Body of pancreas (tissue), 4 donors: Measurements from ENCODE around the gene TCF12. TPM values are rescaled to one million over a fixed set of nuclear protein-coding genes. Genes with fewer than 3 reads are reported as not detected.

ENCODE experiments used
- ATAC-seq: fragments of 150-250 bp; one replicate; pipeline ENCODE4 v1.9.1; 2016
- DNase-seq, 4 donors: peaks; one replicate each; pipeline ENCODE4 v3.0.0-alpha.2; 2019
- H3K27ac ChIP-seq, 4 donors: fragments of 200-600 bp; sonication (generic); 1 replicate in 3 of 4; 2 replicates in 1 of 4; pipeline versions ENCODE4 v1.5.1 to v1.6.1; 2016 to 2019; ENCODE audit warnings: mild to moderate bottlenecking in 1 of 4, mixed read lengths in 1 of 4, moderate library complexity in 1 of 4
- H3K27me3 ChIP-seq, 2 donors: fragments of 200-600 bp; sonication (generic); one replicate each; pipeline ENCODE4 v1.6.0; 2016; ENCODE audit warnings: mild to moderate bottlenecking in 1 of 2
- H3K36me3 ChIP-seq, 2 donors: fragments of 200-600 bp; sonication (generic); replicated peaks in 1 of 2; 2 replicates each; pipeline ENCODE4 v1.5.1; 2016; ENCODE audit warnings: low read depth in 2 of 2; ENCODE audit not compliant: insufficient read depth in 1 of 2
- H3K4me1 ChIP-seq: fragments of 200-600 bp; sonication (generic); one replicate; pipeline ENCODE4 v1.6.0; 2016
- H3K4me3 ChIP-seq, 2 donors: fragments of 200-600 bp; sonication (generic); 1 replicate in 1 of 2; 2 replicates in 1 of 2; pipeline ENCODE4 v1.5.1; 2016 to 2019
- H3K9me3 ChIP-seq, 3 donors: fragments of 200-600 bp; sonication (generic); 1 replicate in 2 of 3; 2 replicates in 1 of 3; pipeline ENCODE4 v1.5.1; 2016
- POLR2A ChIP-seq, 3 donors: fragments of 450-650 bp; IDR thresholded peaks; one replicate each; pipeline ENCODE4 v1.6.1; 2016; ENCODE audit warnings: antibody characterized with exemption in 3 of 3, mild to moderate bottlenecking in 2 of 3
- WGBS, 2 donors: methylation state at CpG; one replicate each; pipeline ENCODE4 v1.1.5; 2017; 5-methylcytosine and 5-hydroxymethylcytosine counted together
- intact Hi-C: fragments of 100-400 bp; cut with DNase I; formaldehyde crosslinking; loops from one replicate; pipeline ENCODE4 v1.15.1; 2023
- total RNA-seq, 2 donors: library from RNA; depleted of rRNA; stranded (reverse); fragments of >200 nt; gene quantifications; one replicate each; pipeline ENCODE4 v1.1.0, GENCODE V29; 2016
- TF ChIP-seq, protein P1 (sequence below), 7 experiments: fragments of 450-650 bp in 4 of 7; fragments of 200-600 bp in 3 of 7; sonication (generic) in 3 of 7; IDR thresholded peaks; one replicate each; pipeline ENCODE4 v1.5.1; 2016 to 2019; ENCODE audit warnings: antibody characterized with exemption in 7 of 7

Gene TCF12
- total RNA-seq, 2 donors from 2014 or later = 27.2 to 49.4 TPM

DNA sequence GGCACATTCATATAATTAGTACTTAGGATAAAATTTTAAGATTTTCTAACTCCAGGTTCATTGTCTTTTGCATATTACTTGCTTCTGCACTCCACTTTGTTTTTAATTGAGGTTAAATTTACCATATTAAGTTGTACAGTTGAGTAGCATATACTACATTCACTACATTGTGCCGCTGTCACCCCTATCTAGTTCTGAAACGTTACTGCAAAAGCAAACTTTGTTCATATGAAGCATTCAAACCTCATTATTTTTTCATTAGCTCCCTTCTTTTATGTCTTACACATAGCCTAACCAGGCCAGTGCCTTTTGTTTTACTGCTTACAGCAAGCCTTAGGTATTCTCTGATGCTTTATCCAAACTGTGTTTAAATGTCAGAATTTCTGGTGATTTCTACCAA lies 274.7 kb downstream of the TCF12 start:
- no peaks in the 10 kb centered on the region for H3K4me1 ChIP-seq
- no peak overlapping the region for H3K27ac ChIP-seq
- no peaks in the 10 kb centered on the region for H3K9me3 ChIP-seq
- no peak overlapping the region for H3K4me3 ChIP-seq
- TF ChIP-seq POLR2A (IDR thresholded peaks at IDR 0.05) = no peak
- TF ChIP-seq, protein P1, sequence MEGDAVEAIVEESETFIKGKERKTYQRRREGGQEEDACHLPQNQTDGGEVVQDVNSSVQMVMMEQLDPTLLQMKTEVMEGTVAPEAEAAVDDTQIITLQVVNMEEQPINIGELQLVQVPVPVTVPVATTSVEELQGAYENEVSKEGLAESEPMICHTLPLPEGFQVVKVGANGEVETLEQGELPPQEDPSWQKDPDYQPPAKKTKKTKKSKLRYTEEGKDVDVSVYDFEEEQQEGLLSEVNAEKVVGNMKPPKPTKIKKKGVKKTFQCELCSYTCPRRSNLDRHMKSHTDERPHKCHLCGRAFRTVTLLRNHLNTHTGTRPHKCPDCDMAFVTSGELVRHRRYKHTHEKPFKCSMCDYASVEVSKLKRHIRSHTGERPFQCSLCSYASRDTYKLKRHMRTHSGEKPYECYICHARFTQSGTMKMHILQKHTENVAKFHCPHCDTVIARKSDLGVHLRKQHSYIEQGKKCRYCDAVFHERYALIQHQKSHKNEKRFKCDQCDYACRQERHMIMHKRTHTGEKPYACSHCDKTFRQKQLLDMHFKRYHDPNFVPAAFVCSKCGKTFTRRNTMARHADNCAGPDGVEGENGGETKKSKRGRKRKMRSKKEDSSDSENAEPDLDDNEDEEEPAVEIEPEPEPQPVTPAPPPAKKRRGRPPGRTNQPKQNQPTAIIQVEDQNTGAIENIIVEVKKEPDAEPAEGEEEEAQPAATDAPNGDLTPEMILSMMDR (IDR thresholded peaks at IDR 0.05) = no peak
- no peak for ATAC-seq
- no peak for DNase-seq
- intact Hi-C loops = no loop called here
- peaks cover 0 to 7% of the 10 kb centered on the region in 2 donors for H3K36me3 ChIP-seq
- no peaks in the 10 kb centered on the region for H3K27me3 ChIP-seq
- 75 to 76% methylated on average over 2 of the region's 2 CpGs for WGBS, 2 donors

DNA sequence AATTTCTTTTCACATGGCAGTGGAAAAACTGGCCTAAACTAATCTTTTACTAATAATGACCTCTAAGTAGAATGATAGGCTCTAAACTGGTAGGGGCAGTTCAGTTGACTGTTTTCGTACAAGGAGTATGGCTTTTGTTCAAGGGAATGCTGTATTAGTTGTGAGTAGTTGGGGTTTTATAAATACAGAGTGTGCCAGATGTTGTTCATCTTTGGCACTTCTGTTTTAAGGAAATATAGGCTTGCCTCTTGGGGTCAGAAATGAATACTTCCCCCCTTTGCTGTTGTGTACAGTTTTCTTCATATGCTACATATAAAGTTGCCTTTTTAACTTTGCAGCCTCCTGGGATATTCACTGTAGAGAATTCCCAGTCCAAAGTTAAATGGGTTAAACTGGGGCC lies 276.9 kb downstream of the TCF12 start:
- H3K9me3 ChIP-seq = no peaks in the 10 kb centered on the region
- no peak for ATAC-seq
- no peaks in the 10 kb centered on the region for H3K27me3 ChIP-seq
- H3K4me1 ChIP-seq = peaks cover 5% of the 10 kb centered on the region
- DNase-seq = no peak
- H3K27ac ChIP-seq = no peak overlapping the region
- TF ChIP-seq, protein P1 (IDR thresholded peaks at IDR 0.05) = no peak
- no peak for TF ChIP-seq POLR2A (IDR thresholded peaks at IDR 0.05)
- intact Hi-C loops = no loop called here
- 55 to 64% methylated on average over 1 of the region's 1 CpG for WGBS, 2 donors
- H3K4me3 ChIP-seq = no peak overlapping the region
- peaks cover 0 to 7% of the 10 kb centered on the region in 2 donors for H3K36me3 ChIP-seq

DNA sequence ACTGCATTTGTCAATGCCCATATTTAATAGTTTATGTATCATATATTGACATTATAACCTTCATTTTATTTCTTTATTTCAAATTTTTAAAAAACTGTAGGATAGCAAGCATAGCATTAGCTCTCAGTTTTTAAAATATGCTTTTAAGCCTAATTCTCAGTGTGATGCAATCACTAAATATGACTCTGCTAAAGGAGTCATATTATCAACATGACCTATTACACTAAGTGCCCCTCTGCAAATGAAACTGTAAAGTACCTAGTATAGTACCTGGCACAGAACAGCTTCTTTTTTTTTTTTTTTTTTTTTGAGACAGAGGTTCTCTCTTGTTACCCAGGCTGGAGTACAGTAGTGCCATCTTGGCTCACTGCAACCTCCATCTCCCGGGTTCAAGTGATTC lies 278.4 kb downstream of the TCF12 start:
- ATAC-seq (no peak), DNase-seq (no peak)
- WGBS, 2 donors = 90 to 100% methylated on average over 1 of the region's 1 CpG
- H3K4me1 ChIP-seq = peaks cover 5% of the 10 kb centered on the region
- peaks cover 0 to 7% of the 10 kb centered on the region in 2 donors for H3K36me3 ChIP-seq
- TF ChIP-seq, protein P1 (IDR thresholded peaks at IDR 0.05) = no peak
- TF ChIP-seq POLR2A (IDR thresholded peaks at IDR 0.05) = no peak
- H3K27me3 ChIP-seq = no peaks in the 10 kb centered on the region
- intact Hi-C loops = no loop called here
- H3K27ac ChIP-seq = no peak overlapping the region
- no peak overlapping the region for H3K4me3 ChIP-seq
- H3K9me3 ChIP-seq = no peaks in the 10 kb centered on the region

DNA sequence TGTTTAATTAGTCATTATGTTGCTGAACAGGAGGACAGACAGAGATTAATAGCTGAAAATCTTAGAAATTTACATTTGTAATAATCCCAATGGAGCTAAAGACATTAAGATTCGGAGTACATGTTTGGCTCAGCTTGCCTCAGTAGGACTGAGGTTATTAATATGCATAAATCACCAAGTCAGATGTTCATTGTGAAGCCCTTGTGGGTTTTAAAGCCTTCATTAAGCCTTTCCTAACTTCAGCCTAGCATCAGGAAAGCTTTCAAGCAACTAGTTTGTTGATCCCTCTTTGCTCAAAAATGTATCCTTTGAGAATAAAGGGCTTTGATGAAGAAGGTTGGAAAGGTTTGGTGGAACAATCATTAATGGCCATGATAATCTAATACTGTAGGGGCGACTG lies 279.7 kb downstream of the TCF12 start:
- intact Hi-C loops = no loop called here
- 90 to 91% methylated on average over 2 of the region's 2 CpGs for WGBS, 2 donors
- TF ChIP-seq, protein P1 (IDR thresholded peaks at IDR 0.05) = no peak
- TF ChIP-seq POLR2A (IDR thresholded peaks at IDR 0.05) = no peak
- peaks cover 0 to 3% of the 10 kb centered on the region in 2 donors for H3K36me3 ChIP-seq
- no peaks in the 10 kb centered on the region for H3K27me3 ChIP-seq
- no peak for ATAC-seq
- no peak overlapping the region for H3K27ac ChIP-seq
- H3K9me3 ChIP-seq = no peaks in the 10 kb centered on the region
- no peak for DNase-seq
- peaks cover 5% of the 10 kb centered on the region for H3K4me1 ChIP-seq
- no peak overlapping the region for H3K4me3 ChIP-seq

DNA sequence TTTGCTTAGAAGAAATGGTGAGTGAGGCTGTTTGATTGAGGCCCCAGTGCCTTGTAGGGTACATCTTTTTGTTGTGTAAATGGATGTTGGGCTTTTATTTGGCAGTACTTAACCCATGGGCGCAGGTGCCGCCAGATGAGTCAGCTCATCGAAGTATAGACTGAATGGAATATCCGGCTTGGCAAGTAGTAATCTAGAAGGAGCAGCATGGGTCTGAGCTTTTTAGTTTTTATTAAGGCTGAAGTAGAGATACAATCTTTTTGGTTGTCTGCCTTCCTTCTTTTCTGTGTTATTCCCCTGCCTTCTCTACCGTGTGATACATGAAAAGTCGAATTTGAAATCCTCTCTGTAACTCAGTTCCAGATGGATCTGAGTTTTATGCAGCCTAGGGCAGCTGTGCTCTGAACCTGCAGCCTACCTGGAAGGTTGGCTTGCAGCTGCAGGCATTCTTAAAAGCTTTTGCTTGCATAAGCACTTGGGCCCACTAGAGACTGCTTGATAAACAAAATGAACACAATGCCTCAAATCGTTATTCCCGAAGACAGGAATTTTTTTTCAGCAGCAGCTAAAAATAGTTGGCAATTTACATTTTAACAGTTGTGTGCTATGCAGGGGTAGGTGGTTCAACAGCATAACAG lies 280.3 kb downstream of the TCF12 start:
- no peak for DNase-seq
- ATAC-seq = no peak
- no peaks in the 10 kb centered on the region for H3K9me3 ChIP-seq
- TF ChIP-seq, protein P1 (IDR thresholded peaks at IDR 0.05) = no peak
- TF ChIP-seq POLR2A (IDR thresholded peaks at IDR 0.05) = no peak
- 28 to 38% methylated on average over 8 of the region's 8 CpGs for WGBS, 2 donors
- no peaks in the 10 kb centered on the region for H3K27me3 ChIP-seq
- no peaks in the 10 kb centered on the region for H3K36me3 ChIP-seq
- H3K4me3 ChIP-seq = no peak overlapping the region
- no peak overlapping the region for H3K27ac ChIP-seq
- H3K4me1 ChIP-seq = peaks cover 5% of the 10 kb centered on the region
- intact Hi-C loops = no loop called here
